GM23338 (cell line): ENCODE results near the gene HTT. TPM values are rescaled to one million over a fixed set of nuclear protein-coding genes. Genes with fewer than 3 reads are reported as not detected.

ENCODE experiments used
- ATAC-seq: fragments of 200-7000 bp; cut with Tn5 transposase; 3 replicates; pipeline ENCODE4 v1.9.1; 2020
- DNase-seq: peaks from one replicate; pipeline ENCODE4 v3.0.0-alpha.2; 2015; ENCODE audit warnings: low spot score
- H2AFZ ChIP-seq: fragments of 200-600 bp; sonication (generic); 2 replicates; pipeline ENCODE4 v1.8.0; 2016; ENCODE audit warnings: antibody characterized with exemption, mild to moderate bottlenecking, moderate library complexity
- H3F3A ChIP-seq: fragments of 200-600 bp; sonication (generic); replicated peaks from 2 replicates; pipeline ENCODE4 v1.8.0; 2017; ENCODE audit warnings: antibody characterized with exemption, mixed run types, low read depth
- H3K27ac ChIP-seq: fragments of 200-600 bp; sonication (generic); 2 replicates; pipeline ENCODE4 v1.6.1; 2016; ENCODE audit warnings: low read depth
- H3K27me3 ChIP-seq: fragments of 200-600 bp; sonication (generic); 2 replicates; pipeline ENCODE4 v1.8.0; 2016; ENCODE audit warnings: mild to moderate bottlenecking, mixed run types, moderate library complexity; ENCODE audit not compliant: insufficient read depth
- H3K36me3 ChIP-seq: fragments of 200-600 bp; sonication (generic); 2 replicates; pipeline ENCODE4 v1.8.0; 2016; ENCODE audit warnings: mild to moderate bottlenecking; ENCODE audit not compliant: insufficient read depth
- H3K4me1 ChIP-seq: fragments of 200-600 bp; sonication (generic); 2 replicates; pipeline ENCODE4 v1.8.0; 2016; ENCODE audit warnings: mild to moderate bottlenecking, moderate library complexity; ENCODE audit not compliant: insufficient read depth
- H3K4me2 ChIP-seq: fragments of 200-600 bp; sonication (generic); 2 replicates; pipeline ENCODE4 v1.7.1; 2017; ENCODE audit warnings: mixed run types
- H3K4me3 ChIP-seq: fragments of 200-600 bp; sonication (generic); 2 replicates; pipeline ENCODE4 v1.6.1; 2016; ENCODE audit warnings: mixed run types
- H3K79me2 ChIP-seq: fragments of 200-600 bp; sonication (generic); replicated peaks from 2 replicates; pipeline ENCODE4 v1.8.0; 2017; ENCODE audit warnings: mild to moderate bottlenecking; ENCODE audit not compliant: insufficient read depth
- H3K9me2 ChIP-seq: fragments of 200-600 bp; sonication (generic); 2 replicates; pipeline ENCODE4 v1.8.0; 2017; ENCODE audit not compliant: insufficient read depth
- H4K20me1 ChIP-seq: fragments of 200-600 bp; sonication (generic); replicated peaks from 2 replicates; pipeline ENCODE4 v1.8.0; 2017; ENCODE audit warnings: mild to moderate bottlenecking; ENCODE audit not compliant: insufficient read depth
- H3K27ac Mint-ChIP-seq: 2 replicates; pipeline ENCODE4 v1.8.0; 2020; ENCODE audit warnings: inconsistent platforms, mild to moderate bottlenecking, moderate library complexity, mixed read lengths
- H3K27me3 Mint-ChIP-seq: 3 replicates; pipeline ENCODE4 v1.8.0; 2022; ENCODE audit warnings: low read depth, mild to moderate bottlenecking, moderate library complexity, mixed read lengths, inconsistent platforms; ENCODE audit not compliant: insufficient read depth, poor library complexity
- H3K36me3 Mint-ChIP-seq: 3 replicates; pipeline ENCODE4 v1.8.0; 2021; ENCODE audit warnings: low read depth, mild to moderate bottlenecking, inconsistent platforms, moderate library complexity, mixed read lengths
- H3K4me1 Mint-ChIP-seq: 3 replicates; pipeline ENCODE4 v1.8.0; 2020; ENCODE audit warnings: mild to moderate bottlenecking, inconsistent platforms, mixed read lengths
- H3K4me3 Mint-ChIP-seq: 3 replicates; pipeline ENCODE4 v1.8.0; 2021; ENCODE audit warnings: moderate library complexity, mild to moderate bottlenecking, inconsistent platforms, mixed read lengths
- H3K9me3 Mint-ChIP-seq: 3 replicates; pipeline ENCODE4 v1.8.0; 2020; ENCODE audit warnings: moderate library complexity, mild to moderate bottlenecking, inconsistent platforms, mixed read lengths
- CREB1 ChIP-seq: fragments of 250-450 bp; sonication (Bioruptor Pico); IDR thresholded peaks from 2 replicates; pipeline ENCODE4 v1.5.0; 2020; ENCODE audit warnings: low read depth, mild to moderate bottlenecking, moderate library complexity
- EZH2 ChIP-seq: fragments of 200-600 bp; sonication (generic); IDR thresholded peaks from one replicate; pipeline ENCODE4 v1.8.0; 2017; ENCODE audit warnings: antibody characterized with exemption, mild to moderate bottlenecking, low read depth; ENCODE audit not compliant: unreplicated experiment
- EZH2phosphoT487 ChIP-seq: fragments of 200-600 bp; sonication (generic); IDR thresholded peaks from one replicate; pipeline ENCODE4 v1.8.1; 2018; ENCODE audit warnings: antibody characterized with exemption; ENCODE audit not compliant: unreplicated experiment
- JUNB ChIP-seq: IDR thresholded peaks from one replicate; pipeline ENCODE4 v1.6.1; 2016; ENCODE audit warnings: antibody characterized with exemption; ENCODE audit not compliant: unreplicated experiment
- NANOG ChIP-seq: IDR thresholded peaks from 2 replicates; pipeline ENCODE4 v1.6.1; 2016; ENCODE audit warnings: antibody characterized with exemption, borderline replicate concordance
- REST ChIP-seq: IDR thresholded peaks from one replicate; pipeline ENCODE4 v1.6.1; 2018; ENCODE audit warnings: antibody characterized with exemption; ENCODE audit not compliant: unreplicated experiment
- ZNF462 ChIP-seq: fragments of 250-450 bp; sonication (Bioruptor Pico); IDR thresholded peaks from 2 replicates; pipeline ENCODE4 v1.5.0; 2020; ENCODE audit warnings: mild to moderate bottlenecking, moderate library complexity
- polyA plus RNA-seq: library from polyadenylated mRNA; unstranded; fragments of >200 nt; fragmentation: Nextera tagmentation; extraction: Ambion mirVana; gene quantifications from 2 replicates; pipeline ENCODE4 v1.2.1, GENCODE V29; 2016
- total RNA-seq: library from RNA; depleted of rRNA; stranded (reverse); fragments of >200 nt; shearing (Covaris generic); gene quantifications from 2 replicates; pipeline ENCODE4 v1.2.3, GENCODE V29; 2014
- TF ChIP-seq, protein P1 (sequence below): IDR thresholded peaks from 2 replicates; pipeline ENCODE4 v1.6.1; 2016; ENCODE audit warnings: antibody characterized with exemption

HTT gene
- total and polyA plus RNA-seq, 2 experiments from 2014 or later = 26.6 to 67.7 TPM

GRCh38 chr4:3226944-3227343 is 152.5 kb downstream of the HTT start:
- TF ChIP-seq, protein P1, sequence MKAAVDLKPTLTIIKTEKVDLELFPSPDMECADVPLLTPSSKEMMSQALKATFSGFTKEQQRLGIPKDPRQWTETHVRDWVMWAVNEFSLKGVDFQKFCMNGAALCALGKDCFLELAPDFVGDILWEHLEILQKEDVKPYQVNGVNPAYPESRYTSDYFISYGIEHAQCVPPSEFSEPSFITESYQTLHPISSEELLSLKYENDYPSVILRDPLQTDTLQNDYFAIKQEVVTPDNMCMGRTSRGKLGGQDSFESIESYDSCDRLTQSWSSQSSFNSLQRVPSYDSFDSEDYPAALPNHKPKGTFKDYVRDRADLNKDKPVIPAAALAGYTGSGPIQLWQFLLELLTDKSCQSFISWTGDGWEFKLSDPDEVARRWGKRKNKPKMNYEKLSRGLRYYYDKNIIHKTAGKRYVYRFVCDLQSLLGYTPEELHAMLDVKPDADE = no peak
- TF ChIP-seq EZH2phosphoT487 (no peak), CREB1 (CRISPR knock-in tag) (no peak), JUNB (no peak), EZH2 (no peak), NANOG (no peak)
- no peak overlapping the region for H3K27ac ChIP-seq
- H3K4me2 ChIP-seq = no peak overlapping the region
- no peaks in the 10 kb centered on the region for H3K4me1 ChIP-seq
- H3K27me3 ChIP-seq = no peaks in the 10 kb centered on the region
- Mint-ChIP-seq H3K4me3 (no peak overlapping the region), H3K27ac (no peak overlapping the region), H3K9me3 (peaks cover 4% of the 10 kb centered on the region; the same call in 1 of the 3 replicates), H3K27me3 (peaks cover 9% of the 10 kb centered on the region), H3K4me1 (no peaks in the 10 kb centered on the region), H3K36me3 (peaks cover 74% of the 10 kb centered on the region)
- DNase-seq (no peak), ATAC-seq (no peak)
- no peaks in the 10 kb centered on the region for H3K79me2 ChIP-seq
- peaks cover 13% of the 10 kb centered on the region for H4K20me1 ChIP-seq
- no peak overlapping the region for H2AFZ ChIP-seq
- H3K36me3 ChIP-seq = peaks cover 24% of the 10 kb centered on the region; the same call in 1 of the 2 replicates
- no peak overlapping the region for H3K4me3 ChIP-seq
- 0 out of 2 replicates have a peak, but pooled peaks cover 4% of the 10 kb centered on the region for H3F3A ChIP-seq
- no peaks in the 10 kb centered on the region for H3K9me2 ChIP-seq

- Histone ChIP-seq H3K4me1 (no peaks in the 10 kb centered on the region), H3K79me2 (no peaks in the 10 kb centered on the region), H4K20me1 (peaks cover 9% of the 10 kb centered on the region), H3F3A (0 out of 2 replicates have a peak, but pooled peaks cover 4% of the 10 kb centered on the region), H3K27me3 (no peaks in the 10 kb centered on the region), H3K36me3 (peaks cover 24% of the 10 kb centered on the region; the same call in 1 of the 2 replicates), H3K27ac (no peak overlapping the region), H3K4me3 (no peak overlapping the region), H3K9me2 (no peaks in the 10 kb centered on the region), H3K4me2 (no peak overlapping the region), H2AFZ (no peak overlapping the region)
- no peak overlapping the region for H3K4me3 Mint-ChIP-seq
- peaks cover 75% of the 10 kb centered on the region for H3K36me3 Mint-ChIP-seq
- peaks cover 4% of the 10 kb centered on the region for H3K27me3 Mint-ChIP-seq
- H3K4me1 Mint-ChIP-seq = no peaks in the 10 kb centered on the region
- no peak overlapping the region for H3K27ac Mint-ChIP-seq
- DNase-seq (no peak), ATAC-seq (no peak)
- H3K9me3 Mint-ChIP-seq = peaks cover 4% of the 10 kb centered on the region; the same call in 1 of the 3 replicates
- TF ChIP-seq, protein P1 = no peak
- TF ChIP-seq REST (no peak), ZNF462 (CRISPR knock-in tag) (no peak), JUNB (no peak), CREB1 (CRISPR knock-in tag) (no peak)
Measured at GRCh38 chr4:3227878-3228675, 153.6 kb downstream of the HTT start.
